SU-DHL-6 (cell line): Measurements from ENCODE around the gene ADAMTS3.

Experiments
- H2AFZ ChIP-seq: fragments of 200-600 bp; sonication (generic); 2 replicates; pipeline ENCODE4 v1.6.1; 2014; ENCODE audit warnings: low read depth, mild to moderate bottlenecking, moderate library complexity, mixed read lengths, antibody characterized with exemption, low read length; ENCODE audit not compliant: severe bottlenecking
- H3F3A ChIP-seq: fragments of 200-600 bp; shearing (Covaris generic); 2 replicates; pipeline ENCODE4 v1.6.0; 2016; ENCODE audit warnings: antibody characterized with exemption, mild to moderate bottlenecking; ENCODE audit not compliant: insufficient read depth
- H3K27ac ChIP-seq: fragments of 200-600 bp; sonication (generic); 2 replicates; pipeline ENCODE4 v1.5.1; 2016; ENCODE audit warnings: low read depth, mild to moderate bottlenecking, low read length, moderate library complexity, mixed read lengths
- H3K27me3 ChIP-seq: fragments of 200-600 bp; sonication (generic), shearing (Covaris generic); 2 replicates; pipeline ENCODE4 v1.6.0; 2014; ENCODE audit warnings: mild to moderate bottlenecking, low read length
- H3K36me3 ChIP-seq: fragments of 200-600 bp; sonication (generic); 2 replicates; pipeline ENCODE4 v1.6.1; 2014; ENCODE audit warnings: mild to moderate bottlenecking, low read length, mixed read lengths
- H3K4me2 ChIP-seq: fragments of 300-600, 200-600 bp; shearing (Covaris generic), sonication (generic); 2 replicates; pipeline ENCODE4 v1.6.0; 2014; ENCODE audit warnings: low read length, low read depth, mild to moderate bottlenecking; ENCODE audit not compliant: poor library complexity, severe bottlenecking
- H3K4me3 ChIP-seq: fragments of 200-600 bp; sonication (generic); 2 replicates; pipeline ENCODE4 v1.5.1; 2014; ENCODE audit warnings: antibody characterized with exemption, low read length, mild to moderate bottlenecking, mixed read lengths; ENCODE audit not compliant: insufficient read depth, poor library complexity, severe bottlenecking
- H3K79me2 ChIP-seq: fragments of 200-600 bp; sonication (generic); 2 replicates; pipeline ENCODE4 v1.6.1; 2014; ENCODE audit warnings: mild to moderate bottlenecking, low read length, moderate library complexity; ENCODE audit not compliant: insufficient read depth
- H3K9ac ChIP-seq: fragments of 200-600 bp; sonication (generic); 2 replicates; pipeline ENCODE4 v1.7.0; 2014; ENCODE audit warnings: mild to moderate bottlenecking, low read length
- H3K9me2 ChIP-seq: fragments of 200-600 bp; sonication (generic); replicated peaks from 2 replicates; pipeline ENCODE4 v1.6.1; 2014; ENCODE audit warnings: low read length; ENCODE audit not compliant: insufficient read depth
- H3K9me3 ChIP-seq: fragments of 200-600 bp; sonication (generic); 2 replicates; pipeline ENCODE4 v1.6.1; 2014; ENCODE audit warnings: low read length, mixed read lengths; ENCODE audit not compliant: insufficient read depth
- H4K20me1 ChIP-seq: fragments of 200-600 bp; sonication (generic); 2 replicates; pipeline ENCODE4 v1.6.1; 2014; ENCODE audit warnings: low read depth, mild to moderate bottlenecking, antibody characterized with exemption, low read length, moderate library complexity, mixed read lengths
- EZH2phosphoT487 ChIP-seq: fragments of 200-600 bp; sonication (generic), shearing (Covaris generic); conservative IDR thresholded peaks from 2 replicates; pipeline ENCODE4 v1.6.1; 2018; ENCODE audit warnings: mild to moderate bottlenecking, antibody characterized with exemption, low read length, moderate library complexity, mixed read lengths
- TF ChIP-seq, protein P1 (sequence below): fragments of 200-600 bp; sonication (generic); IDR thresholded peaks from one replicate; pipeline ENCODE4 v1.5.1; 2017; ENCODE audit warnings: antibody characterized with exemption, mild to moderate bottlenecking, low read length, moderate library complexity; ENCODE audit not compliant: insufficient read depth, poor library complexity, severe bottlenecking

Gene ADAMTS3

DNA sequence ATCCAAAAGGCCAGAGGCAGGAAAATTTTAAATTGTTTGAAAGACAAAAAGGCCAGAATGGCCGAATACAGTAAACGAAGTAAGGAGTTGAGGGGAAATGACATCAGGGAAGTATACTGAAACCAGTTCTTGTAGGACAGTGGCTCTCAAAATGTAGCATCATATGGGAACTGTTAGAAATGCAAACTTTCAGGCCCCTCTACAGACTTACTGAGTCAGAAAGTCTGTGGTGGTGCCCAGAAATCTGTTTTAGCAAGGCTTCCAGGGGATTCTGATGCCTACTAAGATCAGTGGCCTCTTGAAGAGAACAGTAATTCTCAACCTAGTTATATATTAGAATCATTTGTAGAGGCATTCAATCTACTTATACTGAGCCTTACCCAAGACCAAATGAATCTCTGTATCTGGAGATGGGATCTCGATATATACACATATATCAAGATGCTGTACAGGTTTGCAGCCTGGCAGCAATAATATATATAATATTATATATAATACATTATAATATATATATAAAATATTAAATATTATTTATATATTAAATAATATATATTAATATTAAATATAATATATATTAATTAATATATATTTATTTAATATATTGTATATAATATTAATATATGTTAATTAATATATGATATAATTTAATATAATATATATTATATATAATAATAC, 39.7 kb downstream of the ADAMTS3 start:
- no peaks in the 10 kb centered on the region for H3F3A ChIP-seq
- no peaks in the 10 kb centered on the region for H3K79me2 ChIP-seq

GRCh38 chr4:72527038-72527646, 41.9 kb downstream of the ADAMTS3 start:
- no peaks in the 10 kb centered on the region for H3K9me3 ChIP-seq
- no peaks in the 10 kb centered on the region for H3K79me2 ChIP-seq
- H4K20me1 ChIP-seq, result no peaks in the 10 kb centered on the region
- H3K27me3 ChIP-seq, result no peaks in the 10 kb centered on the region
- H3K4me2 ChIP-seq, result no peak overlapping the region
- H3K9ac ChIP-seq, result no peak overlapping the region
- no peaks in the 10 kb centered on the region for H3F3A ChIP-seq
- H3K9me2 ChIP-seq, result no peaks in the 10 kb centered on the region
- H3K36me3 ChIP-seq, result no peaks in the 10 kb centered on the region
- H3K27ac ChIP-seq, result no peak overlapping the region
- H3K4me3 ChIP-seq, result no peak overlapping the region
- TF ChIP-seq, protein P1, sequence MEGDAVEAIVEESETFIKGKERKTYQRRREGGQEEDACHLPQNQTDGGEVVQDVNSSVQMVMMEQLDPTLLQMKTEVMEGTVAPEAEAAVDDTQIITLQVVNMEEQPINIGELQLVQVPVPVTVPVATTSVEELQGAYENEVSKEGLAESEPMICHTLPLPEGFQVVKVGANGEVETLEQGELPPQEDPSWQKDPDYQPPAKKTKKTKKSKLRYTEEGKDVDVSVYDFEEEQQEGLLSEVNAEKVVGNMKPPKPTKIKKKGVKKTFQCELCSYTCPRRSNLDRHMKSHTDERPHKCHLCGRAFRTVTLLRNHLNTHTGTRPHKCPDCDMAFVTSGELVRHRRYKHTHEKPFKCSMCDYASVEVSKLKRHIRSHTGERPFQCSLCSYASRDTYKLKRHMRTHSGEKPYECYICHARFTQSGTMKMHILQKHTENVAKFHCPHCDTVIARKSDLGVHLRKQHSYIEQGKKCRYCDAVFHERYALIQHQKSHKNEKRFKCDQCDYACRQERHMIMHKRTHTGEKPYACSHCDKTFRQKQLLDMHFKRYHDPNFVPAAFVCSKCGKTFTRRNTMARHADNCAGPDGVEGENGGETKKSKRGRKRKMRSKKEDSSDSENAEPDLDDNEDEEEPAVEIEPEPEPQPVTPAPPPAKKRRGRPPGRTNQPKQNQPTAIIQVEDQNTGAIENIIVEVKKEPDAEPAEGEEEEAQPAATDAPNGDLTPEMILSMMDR, result no peak
- no peak for TF ChIP-seq EZH2phosphoT487
- H2AFZ ChIP-seq, result no peak overlapping the region

More for the DNA sequence above, 39.7 kb downstream of the ADAMTS3 start:
- H3K27me3 ChIP-seq, result no peaks in the 10 kb centered on the region
- H3K36me3 ChIP-seq, result no peaks in the 10 kb centered on the region
- H2AFZ ChIP-seq, result no peak overlapping the region
- no peak overlapping the region for H3K4me3 ChIP-seq
- H3K9me2 ChIP-seq, result no peaks in the 10 kb centered on the region
- TF ChIP-seq, protein P1, result no peak
- no peak for TF ChIP-seq EZH2phosphoT487
- no peak overlapping the region for H3K9ac ChIP-seq
- no peak overlapping the region for H3K4me2 ChIP-seq
- no peaks in the 10 kb centered on the region for H3K9me3 ChIP-seq
- H3K27ac ChIP-seq, result no peak overlapping the region
- H4K20me1 ChIP-seq, result no peaks in the 10 kb centered on the region

- Histone ChIP-seq H3K9ac (no peak overlapping the region), H2AFZ (no peak overlapping the region), H3K9me2 (no peaks in the 10 kb centered on the region), H3K79me2 (no peaks in the 10 kb centered on the region), H3K9me3 (no peaks in the 10 kb centered on the region), H3K36me3 (no peaks in the 10 kb centered on the region), H3K27me3 (no peaks in the 10 kb centered on the region), H3F3A (no peaks in the 10 kb centered on the region), H3K4me3 (no peak overlapping the region), H3K27ac (no peak overlapping the region), H3K4me2 (no peak overlapping the region), H4K20me1 (no peaks in the 10 kb centered on the region)
- TF ChIP-seq, protein P1, result no peak
- TF ChIP-seq EZH2phosphoT487, result no peak
These were observed 43.1 kb downstream of the ADAMTS3 start for GRCh38 chr4:72525938-72526337.
